MG63 (cell line): Measurements from ENCODE around the gene PBRM1. TPM values are rescaled to one million over a fixed set of nuclear protein-coding genes. Genes with fewer than 3 reads are reported as not detected.
A peak's percentile ranks its signal among the peaks of the same experiment; 100 is the strongest.
"Not testable (repeated sequence)": the region's sequence is repeated elsewhere in the genome, so short reads cannot be mapped to it uniquely, and the experiment has no call there.

Experiments
- DNase-seq: peaks from one replicate; pipeline ENCODE4 v3.0.0-alpha.2; 2020
- H3K27me3 ChIP-seq: fragments of 250-450 bp; sonication (Bioruptor Pico); 2 replicates; pipeline ENCODE4 v1.5.1; 2020; ENCODE audit warnings: mild to moderate bottlenecking, moderate library complexity
- H3K36me3 ChIP-seq: fragments of 250-450 bp; sonication (Bioruptor Pico); 2 replicates; pipeline ENCODE4 v1.5.1; 2020; ENCODE audit warnings: mild to moderate bottlenecking, moderate library complexity
- H3K4me3 ChIP-seq: fragments of 250-450 bp; sonication (Bioruptor Pico); 2 replicates; pipeline ENCODE4 v1.5.1; 2020; ENCODE audit warnings: mild to moderate bottlenecking, moderate library complexity
- H3K9me3 ChIP-seq: fragments of 250-450 bp; sonication (Bioruptor Pico); 2 replicates; pipeline ENCODE4 v1.5.1; 2020; ENCODE audit warnings: mild to moderate bottlenecking, moderate library complexity
- total RNA-seq: library from RNA; depleted of rRNA; stranded (reverse); fragments of >200 nt; shearing (Covaris generic); gene quantifications from 2 replicates; pipeline ENCODE4 v1.2.3, GENCODE V29; 2014; ENCODE audit warnings: low replicate concordance; rRNA removed

The PBRM1 gene
- total RNA-seq: 16.2 and 21.3 TPM in 2 replicates

GRCh38 chr3:52685709-52686691 is at the start of gene PBRM1, which contains the start of gene GNL3:
Gene PBRM1 (minus strand): TSS chr3:52685913.
Gene GNL3 (plus strand): TSS chr3:52686032. CDS start chr3:52686093, 61 bp downstream.
- H3K9me3 ChIP-seq: no peaks in the 10 kb centered on the region
- peak within 1 kb of the TSS; percentile 95 for H3K4me3 ChIP-seq
- no peaks in the 10 kb centered on the region for H3K27me3 ChIP-seq
- DNase-seq: peak; percentile 93
- peaks cover 51% of the 10 kb centered on the region for H3K36me3 ChIP-seq

GRCh38 chr3:52733256-52733891 is 47.7 kb upstream of the PBRM1 start:
- H3K27me3 ChIP-seq: no peaks in the 10 kb centered on the region
- DNase-seq: no peak
- no peak overlapping the region for H3K4me3 ChIP-seq
- peaks cover 24% of the 10 kb centered on the region for H3K36me3 ChIP-seq
- no peaks in the 10 kb centered on the region for H3K9me3 ChIP-seq

GRCh38 chr3:52731590-52731989 is 45.9 kb upstream of the PBRM1 start:
- peaks cover 24% of the 10 kb centered on the region for H3K36me3 ChIP-seq

DNA sequence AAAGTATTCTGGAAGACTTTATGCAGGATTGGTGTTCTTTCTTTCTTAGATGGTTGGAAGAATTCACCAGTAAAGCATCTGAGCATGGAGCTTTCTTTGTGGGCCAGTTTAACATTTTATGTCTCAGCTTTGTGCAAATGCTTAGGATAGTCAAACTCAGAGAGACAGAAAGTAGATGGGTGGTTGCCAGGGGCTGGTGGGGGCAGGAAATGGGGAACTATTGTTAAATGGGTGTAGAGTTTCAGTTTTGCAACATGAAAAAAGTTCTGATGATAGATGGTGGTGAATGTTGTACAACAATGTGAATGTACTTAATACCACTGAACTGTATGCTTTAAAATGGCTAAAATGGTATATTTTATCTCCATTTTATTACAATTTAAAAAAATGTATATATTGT is 45.0 kb upstream of the PBRM1 start:
- Histone ChIP-seq H3K4me3 (no peak overlapping the region), H3K27me3 (no peaks in the 10 kb centered on the region), H3K9me3 (no peaks in the 10 kb centered on the region), H3K36me3 (peaks cover 24% of the 10 kb centered on the region)
- DNase-seq: no peak

More at GRCh38 chr3:52731590-52731989, 45.9 kb upstream of the PBRM1 start:
- DNase-seq: no peak
- Histone ChIP-seq H3K27me3 (no peaks in the 10 kb centered on the region), H3K4me3 (no peak overlapping the region), H3K9me3 (no peaks in the 10 kb centered on the region)

GRCh38 chr3:52728753-52729152 is 43.0 kb upstream of the PBRM1 start:
- H3K9me3 ChIP-seq, DNase-seq, H3K27me3 ChIP-seq, H3K4me3 ChIP-seq: not testable (repeated sequence)
- H3K36me3 ChIP-seq: peaks cover 13% of the 10 kb centered on the region

- no peak for DNase-seq
- H3K27me3 ChIP-seq: no peaks in the 10 kb centered on the region
Observed at GRCh38 chr3:52724511-52724910, 38.8 kb upstream of the PBRM1 start.

GRCh38 chr3:52723935-52724334 is 38.2 kb upstream of the PBRM1 start:
- Histone ChIP-seq H3K27me3 (no peaks in the 10 kb centered on the region), H3K4me3 (no peak overlapping the region), H3K9me3 (no peaks in the 10 kb centered on the region), H3K36me3 (0 out of 2 replicates have a peak, but pooled peaks cover 2% of the 10 kb centered on the region)
- no peak for DNase-seq

More at GRCh38 chr3:52724511-52724910, 38.8 kb upstream of the PBRM1 start:
- Histone ChIP-seq H3K4me3 (no peak overlapping the region), H3K36me3 (no peaks in the 10 kb centered on the region), H3K9me3 (no peaks in the 10 kb centered on the region)

GRCh38 chr3:52722491-52722890 is 36.8 kb upstream of the PBRM1 start:
- Histone ChIP-seq H3K36me3 (0 out of 2 replicates have a peak, but pooled peaks cover 2% of the 10 kb centered on the region), H3K4me3 (no peak overlapping the region), H3K9me3 (no peaks in the 10 kb centered on the region), H3K27me3 (no peaks in the 10 kb centered on the region)
- no peak for DNase-seq

- Histone ChIP-seq H3K27me3 (no peaks in the 10 kb centered on the region), H3K4me3 (no peak overlapping the region), H3K9me3 (no peaks in the 10 kb centered on the region), H3K36me3 (0 out of 2 replicates have a peak, but pooled peaks cover 2% of the 10 kb centered on the region)
- no peak for DNase-seq
Observed at GRCh38 chr3:52721730-52722008, 36.0 kb upstream of the PBRM1 start.

DNA sequence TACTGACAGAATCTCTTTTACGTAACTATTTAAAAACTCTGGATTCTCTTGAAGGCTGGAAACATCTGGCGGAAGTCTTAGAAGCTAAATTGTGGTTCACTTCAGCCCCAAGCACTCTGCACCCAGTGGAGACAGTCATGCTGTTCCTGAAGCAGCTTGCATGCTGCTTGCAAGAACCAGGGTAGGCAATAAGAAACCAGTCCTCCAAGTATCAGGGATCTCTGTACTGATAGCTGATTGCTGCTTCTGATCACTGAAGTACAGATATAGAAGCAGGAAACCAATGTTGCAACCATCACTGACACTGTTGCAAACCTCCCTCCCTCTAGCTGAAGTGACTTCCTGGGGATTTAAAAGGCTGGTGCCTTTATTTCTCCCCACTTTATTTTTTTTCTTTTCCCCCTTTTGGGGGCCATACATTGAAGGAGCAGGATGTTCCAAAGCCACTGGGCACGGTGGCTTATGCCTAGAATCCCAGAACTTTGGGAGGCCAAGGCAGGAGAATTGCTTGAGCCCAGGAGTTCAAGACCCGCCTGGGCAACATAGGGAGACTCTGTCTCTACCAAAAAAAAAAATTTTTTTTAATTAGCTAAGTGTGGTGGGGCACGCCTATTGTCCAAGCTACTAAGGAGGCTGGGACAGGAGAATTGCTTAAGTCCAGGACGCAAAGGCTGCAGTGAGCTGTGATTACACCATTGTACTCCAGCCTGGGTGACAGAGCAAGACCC is 35.5 kb upstream of the PBRM1 start:
- no peaks in the 10 kb centered on the region for H3K27me3 ChIP-seq
- no peak for DNase-seq
- H3K4me3 ChIP-seq: no peak overlapping the region
- no peaks in the 10 kb centered on the region for H3K9me3 ChIP-seq
- H3K36me3 ChIP-seq: 0 out of 2 replicates have a peak, but pooled peaks cover 2% of the 10 kb centered on the region

GRCh38 chr3:52719618-52720017 is 33.9 kb upstream of the PBRM1 start:
- DNase-seq: no peak

GRCh38 chr3:52715714-52716305 is 30.1 kb upstream of the PBRM1 start:
- Histone ChIP-seq H3K36me3 (0 out of 2 replicates have a peak, but pooled peaks cover 2% of the 10 kb centered on the region), H3K27me3 (no peaks in the 10 kb centered on the region), H3K4me3 (no peak overlapping the region), H3K9me3 (no peaks in the 10 kb centered on the region)
- DNase-seq: no peak

More at GRCh38 chr3:52719618-52720017, 33.9 kb upstream of the PBRM1 start:
- Histone ChIP-seq H3K27me3 (no peaks in the 10 kb centered on the region), H3K9me3 (no peaks in the 10 kb centered on the region), H3K36me3 (0 out of 2 replicates have a peak, but pooled peaks cover 2% of the 10 kb centered on the region), H3K4me3 (no peak overlapping the region)

- H3K9me3 ChIP-seq: no peaks in the 10 kb centered on the region
- no peak overlapping the region for H3K4me3 ChIP-seq
- H3K27me3 ChIP-seq: no peaks in the 10 kb centered on the region
- DNase-seq: no peak
- 0 out of 2 replicates have a peak, but pooled peaks cover 2% of the 10 kb centered on the region for H3K36me3 ChIP-seq
Observed at GRCh38 chr3:52714335-52715302, 28.9 kb upstream of the PBRM1 start.

- Histone ChIP-seq H3K4me3 (no peak overlapping the region), H3K36me3 (peaks cover 13% of the 10 kb centered on the region), H3K27me3 (no peaks in the 10 kb centered on the region), H3K9me3 (no peaks in the 10 kb centered on the region)
- no peak for DNase-seq
Observed at GRCh38 chr3:52712291-52713212, 26.8 kb upstream of the PBRM1 start.
